Measurements from ENCODE around the gene DYNLT3. TPM values are rescaled to one million over a fixed set of nuclear protein-coding genes. Genes with fewer than 3 reads are reported as not detected.
A peak's percentile ranks its signal among the peaks of the same experiment; 100 is the strongest.

The DYNLT3 gene
- polyA plus RNA-seq, 5 donors: 29.4 to 48.0 (median 38.5) TPM

- DNase-seq: no peak
Measured at GRCh38 chrX:37846558-37846933, 825 bp downstream of the DYNLT3 start.

DNA sequence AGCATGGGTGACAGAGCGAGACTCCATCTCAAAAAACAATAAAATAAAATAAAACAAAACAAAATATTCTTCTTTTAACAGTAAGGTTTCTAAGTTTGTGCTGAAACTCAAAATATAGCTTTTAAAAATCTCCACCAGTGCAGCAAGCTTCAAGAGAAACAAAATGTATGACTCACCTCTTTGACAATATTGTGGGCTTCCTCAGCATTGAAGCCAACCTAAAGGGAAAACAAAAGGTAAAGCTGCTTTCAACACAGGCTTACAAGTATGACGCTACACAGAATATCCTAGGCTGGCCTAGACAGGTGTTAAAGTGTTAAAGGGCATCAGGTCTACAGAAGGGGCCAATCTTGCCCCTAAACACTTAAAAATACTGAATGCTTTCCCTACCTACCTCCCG is 1.2 kb downstream of the DYNLT3 start:
- DNase-seq: no peak

DNA sequence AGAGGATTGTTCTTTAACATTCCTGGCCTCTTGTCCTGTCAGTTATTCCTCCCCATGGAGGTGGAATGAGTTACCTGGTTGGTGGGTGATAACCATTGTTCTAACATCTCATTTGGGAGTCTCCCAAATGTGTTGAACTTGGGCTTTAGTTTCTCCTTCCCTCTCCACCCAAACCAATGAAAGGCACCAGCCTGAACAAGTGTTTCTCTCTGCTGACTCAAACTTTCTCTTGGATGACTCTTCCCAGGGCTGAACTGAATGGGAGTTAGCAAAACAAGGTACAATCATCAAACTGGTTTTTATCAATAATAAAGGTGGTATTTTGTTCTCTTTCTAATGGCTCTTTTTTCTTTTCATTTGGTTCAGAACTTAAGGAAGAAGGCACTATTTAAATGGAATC is 2.7 kb downstream of the DYNLT3 start:
- no peak for DNase-seq

GRCh38 chrX:37840931-37841330 is 6.4 kb downstream of the DYNLT3 start:
- DNase-seq: no peak

- no peak for DNase-seq
Measured at GRCh38 chrX:37834937-37835336, 12.4 kb downstream of the DYNLT3 start.

GRCh38 chrX:37830371-37830770 is 17.0 kb downstream of the DYNLT3 start:
- no peak for DNase-seq

- no peak for DNase-seq
Measured at GRCh38 chrX:37829721-37830120, 17.6 kb downstream of the DYNLT3 start.

DNA sequence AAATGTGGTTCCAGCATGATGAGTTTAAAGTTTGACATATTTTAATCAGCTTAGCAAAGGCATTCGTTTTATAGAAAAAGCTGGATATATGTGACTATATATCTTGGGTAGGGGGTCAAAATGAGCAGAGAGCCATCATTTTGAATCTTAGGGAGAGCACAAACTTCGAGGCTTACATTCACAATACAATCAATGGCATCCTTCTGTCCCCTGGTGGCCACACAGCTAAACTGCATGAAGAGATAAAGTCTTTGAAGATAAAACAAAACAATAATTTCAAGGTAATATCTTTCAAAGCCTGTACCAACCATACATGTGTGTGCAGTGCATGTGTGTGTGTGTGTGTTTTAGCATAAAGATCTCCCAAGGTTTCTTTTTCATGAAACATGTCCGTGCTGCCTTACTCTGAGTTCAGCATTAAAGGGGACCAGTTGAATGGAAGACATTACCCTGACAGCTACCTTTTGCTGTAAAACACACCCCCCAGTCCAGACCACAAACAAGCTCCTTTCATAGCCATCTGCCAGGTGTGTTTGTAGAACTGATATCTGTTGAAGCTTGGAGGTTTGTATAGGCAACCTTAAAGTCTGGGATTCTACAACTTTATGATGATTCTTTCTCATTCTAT is 22.0 kb downstream of the DYNLT3 start:
- peak; percentile 10 to 24 for DNase-seq

DNA sequence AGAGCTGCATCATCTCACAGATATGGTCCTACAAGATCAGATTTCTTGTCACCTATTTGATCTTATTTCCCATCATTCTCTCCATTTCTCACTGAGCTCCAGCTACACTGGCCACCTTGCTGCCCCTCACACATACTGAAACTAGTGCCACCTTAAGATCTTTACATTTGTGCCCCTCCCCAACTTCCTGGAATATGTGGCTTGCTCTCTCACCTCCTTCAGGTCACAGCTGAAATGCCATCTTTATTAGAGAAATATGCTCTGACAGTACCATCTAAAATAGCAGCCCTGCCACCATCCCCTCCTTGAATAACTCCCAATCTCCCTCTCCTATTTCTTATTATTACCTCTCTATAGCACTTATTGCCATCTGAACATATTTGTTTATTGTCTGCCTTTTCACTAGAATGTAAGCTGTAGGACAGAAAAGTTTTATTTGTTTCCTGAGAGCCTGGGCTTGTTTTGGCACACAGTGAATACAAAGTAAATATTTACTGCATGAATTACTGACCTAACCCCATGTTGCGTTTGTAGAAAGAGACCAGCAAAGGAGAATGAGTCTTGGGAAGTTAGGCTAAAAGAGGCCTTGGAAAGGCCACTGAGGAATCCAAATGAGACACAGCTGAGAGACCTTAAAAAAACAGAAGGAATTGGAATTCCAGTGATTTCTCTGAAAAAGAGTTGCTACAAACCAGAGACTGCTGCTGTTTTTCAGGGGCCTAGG is 22.7 kb downstream of the DYNLT3 start:
- DNase-seq: peak; percentile 25 to 30

- no peak for DNase-seq
Measured at GRCh38 chrX:37820646-37821045, 26.7 kb downstream of the DYNLT3 start.

- no peak for DNase-seq
Measured at GRCh38 chrX:37818031-37818430, 29.3 kb downstream of the DYNLT3 start.

DNA sequence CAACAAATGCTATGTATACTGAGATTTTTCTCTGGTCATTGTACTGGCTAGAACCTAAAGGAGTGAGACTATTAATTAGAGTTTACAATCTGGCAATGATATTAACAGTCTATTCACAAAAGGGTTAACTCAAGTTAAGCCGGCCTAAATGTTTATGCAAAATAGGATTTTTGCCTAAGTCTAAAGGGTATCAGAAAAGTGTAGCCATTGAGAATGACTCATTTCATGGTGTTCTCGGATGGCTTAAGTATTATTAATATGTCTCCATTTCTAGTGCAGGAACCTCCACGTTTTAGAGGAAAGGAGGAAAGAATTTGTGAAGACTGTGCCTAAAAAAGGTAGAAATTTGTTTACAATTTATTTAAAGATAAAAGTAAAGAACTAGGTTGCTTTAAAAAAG is 29.8 kb downstream of the DYNLT3 start:
- DNase-seq: no peak

- DNase-seq: no peak
Measured at GRCh38 chrX:37817176-37817575, 30.2 kb downstream of the DYNLT3 start.

DNA sequence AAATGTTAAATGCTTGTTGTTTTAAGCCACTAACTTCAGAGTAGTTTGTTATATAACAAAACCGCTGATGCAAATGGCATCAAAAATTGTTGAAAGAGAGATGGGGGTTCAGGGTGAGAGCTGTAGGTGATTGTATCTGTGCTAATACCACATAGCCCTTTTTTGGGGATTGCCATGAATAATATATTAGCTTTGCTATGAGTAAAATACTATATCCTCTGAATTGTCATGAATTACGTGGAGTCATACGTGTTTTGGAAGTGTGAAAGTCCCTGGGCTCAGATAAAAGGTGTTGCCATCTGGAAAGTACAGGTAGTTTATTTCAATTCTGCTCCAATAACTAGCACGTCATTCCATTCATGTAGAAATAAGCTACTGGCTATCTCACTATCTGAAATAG is 30.6 kb downstream of the DYNLT3 start:
- no peak for DNase-seq

GRCh38 chrX:37815366-37815765 is 32.0 kb downstream of the DYNLT3 start:
- no peak for DNase-seq

GRCh38 chrX:37813570-37813969 is 33.8 kb downstream of the DYNLT3 start:
- DNase-seq: no peak

- no peak for DNase-seq
Measured at GRCh38 chrX:37812110-37812509, 35.3 kb downstream of the DYNLT3 start.

DNA sequence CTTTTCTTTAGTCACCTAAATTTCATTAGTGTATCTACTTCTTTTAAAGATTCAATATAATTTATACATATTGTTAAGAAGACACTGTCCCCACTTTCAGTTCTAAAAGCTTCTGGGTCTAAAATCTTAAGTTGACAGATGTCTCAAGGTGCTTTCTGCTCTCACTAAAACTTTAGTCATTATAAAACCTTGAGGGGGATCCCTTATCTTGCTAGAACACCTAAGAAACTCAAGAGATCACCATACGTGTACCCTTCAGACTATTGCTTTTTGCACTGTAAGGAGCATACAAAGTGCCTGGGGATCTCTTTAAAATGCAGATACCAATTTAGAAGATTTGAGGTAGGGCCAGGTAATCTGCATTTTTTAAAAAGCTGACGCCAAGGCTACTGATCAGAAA is 37.4 kb downstream of the DYNLT3 start:
- no peak for DNase-seq

DNA sequence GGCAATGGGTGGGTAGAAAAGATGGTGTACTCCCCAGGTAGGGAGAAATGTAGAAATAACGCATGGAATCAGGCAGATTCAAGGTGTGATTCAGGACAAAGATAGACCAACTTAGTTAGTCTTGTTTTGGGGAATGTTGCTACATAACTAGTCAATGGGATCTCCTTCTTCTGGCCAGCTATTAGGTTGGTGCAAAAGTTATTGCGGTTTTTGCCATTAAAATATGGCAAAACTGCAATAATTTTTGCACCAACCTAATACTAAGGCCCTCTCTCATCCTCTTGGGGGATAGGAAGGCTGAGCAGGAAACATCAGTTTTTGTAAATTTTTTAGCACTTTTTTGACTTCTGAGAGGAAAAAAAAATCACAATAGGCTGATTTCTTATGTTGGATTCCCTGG is 44.3 kb downstream of the DYNLT3 start:
- no peak for DNase-seq

- DNase-seq: no peak
Measured at GRCh38 chrX:37802028-37802427, 45.3 kb downstream of the DYNLT3 start.

DNA sequence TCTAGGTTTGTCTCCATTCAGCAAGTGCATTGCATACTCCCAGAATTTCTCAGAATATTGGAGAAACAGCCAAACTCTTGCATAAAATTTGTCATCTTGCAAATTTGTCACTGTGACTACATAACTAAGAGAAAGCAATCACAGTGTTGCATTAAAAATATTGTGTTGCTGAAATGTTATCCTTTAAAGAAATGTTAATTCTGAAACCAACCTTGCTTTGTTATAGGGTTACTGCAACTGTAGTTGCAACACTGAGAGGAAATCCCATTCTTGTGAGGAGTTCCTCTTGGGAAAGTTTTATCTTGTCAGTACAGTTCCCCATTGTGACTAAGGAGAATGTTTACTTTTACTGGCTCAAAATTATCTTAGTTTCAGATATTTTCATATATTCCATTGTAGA is 46.7 kb downstream of the DYNLT3 start:
- no peak for DNase-seq

DNA sequence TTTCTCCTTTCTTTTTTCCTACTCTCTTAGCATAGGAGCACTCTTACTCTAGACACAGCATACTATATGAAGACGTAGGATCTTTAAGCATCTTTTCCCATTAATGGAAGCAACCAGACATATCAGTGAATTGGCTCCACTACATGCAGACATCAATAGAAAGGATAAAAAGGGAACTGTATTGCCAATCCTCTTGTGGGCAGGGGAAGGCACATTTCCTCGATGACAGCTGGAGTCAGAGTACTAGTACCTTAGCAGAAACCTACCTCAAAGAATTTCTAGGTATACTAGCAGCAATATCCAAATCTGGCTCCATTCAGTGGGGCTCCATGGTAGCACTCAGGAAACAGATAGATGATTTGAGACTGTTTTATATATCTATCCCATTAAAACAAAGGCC is 47.4 kb downstream of the DYNLT3 start:
- no peak for DNase-seq

DNA sequence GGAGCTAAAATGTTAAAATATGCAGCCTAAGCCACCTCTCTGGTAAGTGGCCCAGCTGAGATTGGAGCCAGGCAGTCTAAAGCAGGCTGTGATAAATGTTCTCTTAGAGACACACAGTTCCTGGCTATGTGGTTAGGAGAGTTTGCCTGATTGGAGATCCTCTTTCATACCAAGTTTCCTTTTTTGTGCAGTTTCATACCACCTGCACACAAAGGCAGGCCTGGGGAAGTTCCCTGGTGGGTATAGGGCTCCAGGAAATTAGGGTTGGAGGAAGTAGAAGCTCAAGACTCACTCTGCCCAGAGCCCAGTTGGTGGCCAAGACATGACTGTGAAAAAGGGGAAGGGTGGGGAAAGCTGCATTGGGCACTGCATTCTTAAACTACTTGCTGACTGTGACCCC is 50.6 kb downstream of the DYNLT3 start:
- no peak for DNase-seq

DNA sequence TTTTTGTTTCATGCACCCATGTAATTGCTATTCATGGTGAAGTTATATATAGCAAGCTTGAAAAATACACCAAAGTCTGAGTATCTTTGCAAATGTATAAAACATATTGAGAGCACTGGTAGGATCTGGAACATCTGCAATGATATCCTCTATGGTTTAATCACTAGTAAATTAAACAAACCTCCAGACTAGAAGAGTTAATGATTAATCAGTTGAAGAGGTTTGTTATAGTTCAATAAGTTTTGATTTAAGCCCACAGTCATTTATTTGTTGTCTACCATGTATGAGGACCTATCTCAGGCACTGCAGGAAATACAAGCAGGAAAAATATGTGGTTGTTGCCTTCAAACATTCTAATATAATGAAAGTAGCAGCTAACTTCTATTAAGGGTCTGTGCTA is 51.1 kb downstream of the DYNLT3 start:
- no peak for DNase-seq

All from right lung (tissue), 5 donors.